SK-N-DZ (cell line): ENCODE results near the gene PI16.
"Not testable (repeated sequence)": the region's sequence is repeated elsewhere in the genome, so short reads cannot be mapped to it uniquely, and the experiment has no call there.

Source experiments
- DNase-seq: peaks from one replicate; pipeline ENCODE4 v3.0.0-alpha.2; 2015; ENCODE audit warnings: low spot score

The PI16 gene

DNA sequence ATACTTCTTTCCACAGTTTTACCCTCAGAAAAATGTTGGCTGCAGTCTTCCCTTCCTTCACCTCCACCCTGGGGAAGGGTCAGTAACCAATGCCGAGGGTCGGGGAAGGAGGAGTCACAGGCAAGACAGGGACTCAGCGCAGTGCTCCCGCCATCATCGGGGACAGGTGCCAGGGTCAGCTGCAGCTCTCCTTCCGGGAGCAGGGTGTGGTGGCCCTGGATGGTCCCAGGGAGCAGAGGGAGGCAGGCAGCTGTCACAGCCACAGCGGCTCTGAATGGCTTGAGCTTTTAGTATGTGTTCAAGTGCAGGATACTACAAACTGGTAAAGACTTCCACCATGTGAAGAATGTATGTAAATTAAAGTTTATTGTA is 26.0 kb upstream of the PI16 start:
- peak; percentile 38 for DNase-seq

DNA sequence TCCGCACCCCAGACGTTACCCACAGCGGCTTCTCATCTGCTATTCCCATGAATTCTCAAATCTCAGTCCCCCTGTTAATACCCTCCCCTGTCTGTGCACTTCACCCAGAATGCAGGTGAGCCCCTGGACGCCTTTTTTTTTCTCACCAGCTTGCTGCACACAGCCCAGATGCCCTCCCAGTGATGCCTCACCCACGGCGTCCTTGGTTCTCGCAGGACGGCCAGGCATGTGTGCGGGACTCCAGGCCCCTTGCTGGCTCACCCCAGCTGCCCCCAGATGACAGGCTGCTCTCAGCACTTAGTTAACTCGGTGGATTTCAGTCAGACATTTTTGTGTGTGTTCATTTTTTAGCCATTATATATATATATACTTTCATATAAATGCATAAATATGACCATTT is 25.4 kb upstream of the PI16 start:
- DNase-seq, result no peak

DNA sequence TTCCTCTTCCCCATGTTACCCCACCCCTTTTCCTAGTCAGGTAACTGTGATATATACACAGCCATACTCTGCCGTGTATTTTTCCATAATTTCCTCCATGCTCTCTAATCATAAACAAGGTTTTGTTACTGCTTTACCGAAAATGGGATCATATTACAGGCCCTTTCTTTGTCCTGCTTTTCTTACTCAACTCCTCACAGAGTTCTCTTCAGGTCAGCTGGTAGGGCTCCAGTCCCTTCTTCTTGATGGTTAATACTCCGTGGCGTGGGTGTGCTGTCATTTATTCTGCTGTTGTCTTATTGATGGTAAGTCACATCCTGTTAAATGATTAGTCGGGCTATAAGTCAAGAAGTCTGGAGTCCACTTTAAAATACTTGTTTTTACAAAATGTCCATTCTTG is 24.9 kb upstream of the PI16 start:
- DNase-seq, result no peak

DNA sequence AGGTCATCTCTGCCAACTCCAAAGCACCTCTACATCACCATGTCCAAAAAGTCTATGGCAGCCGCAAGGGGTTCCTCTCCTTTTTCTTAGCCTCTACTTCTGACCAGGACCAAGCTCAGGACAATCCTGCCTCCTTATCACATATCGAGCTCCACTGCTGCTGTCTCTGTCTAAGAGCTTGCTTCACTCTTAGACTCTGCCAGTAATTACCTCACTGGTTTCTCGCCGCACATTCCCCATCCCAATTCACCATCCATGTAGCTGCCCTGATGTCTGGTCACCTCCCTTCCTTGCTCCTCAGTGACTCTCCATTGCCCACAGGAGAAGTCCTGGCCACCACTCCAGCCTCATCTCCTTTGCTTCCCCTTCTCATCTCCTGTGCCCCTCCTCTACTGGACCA is 24.1 kb upstream of the PI16 start:
- no peak for DNase-seq

DNA sequence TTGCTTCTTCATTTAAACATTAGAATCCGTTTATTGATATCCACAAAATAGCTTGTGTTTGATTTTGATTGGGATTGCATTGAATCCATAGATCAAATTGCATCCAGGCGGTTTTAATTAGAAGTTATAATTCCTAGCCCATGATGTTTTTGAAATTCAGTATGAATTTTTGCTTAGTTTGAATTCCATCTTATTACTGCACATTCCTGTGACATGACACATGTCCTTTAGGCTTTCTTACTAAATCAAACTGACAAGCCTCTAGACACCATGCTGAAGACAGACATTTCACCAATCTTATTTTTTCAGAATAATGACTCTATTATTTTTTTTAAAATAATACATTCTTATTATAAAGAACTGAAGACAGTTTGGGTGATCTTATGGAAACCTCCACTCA is 21.4 kb upstream of the PI16 start:
- DNase-seq, result no peak

DNA sequence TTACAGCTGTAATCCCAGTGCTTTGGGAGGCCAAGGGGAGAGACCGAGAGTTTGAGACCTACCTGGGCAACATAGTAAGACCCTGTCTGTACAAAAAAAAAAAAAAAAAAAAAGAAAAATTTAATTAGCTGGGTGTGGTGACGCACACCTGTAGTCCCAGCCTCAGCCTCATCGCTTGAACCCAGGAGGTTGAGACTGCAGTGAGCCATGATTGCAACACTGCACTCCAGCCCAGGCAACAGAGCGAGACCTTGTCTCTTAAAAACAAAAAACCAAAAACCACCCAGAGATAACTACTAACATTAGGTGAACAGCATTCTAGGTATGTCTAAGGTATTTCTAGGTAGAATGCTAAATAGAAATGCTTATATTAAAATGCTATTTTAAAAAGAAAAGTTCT is 21.0 kb upstream of the PI16 start:
- no peak for DNase-seq

DNA sequence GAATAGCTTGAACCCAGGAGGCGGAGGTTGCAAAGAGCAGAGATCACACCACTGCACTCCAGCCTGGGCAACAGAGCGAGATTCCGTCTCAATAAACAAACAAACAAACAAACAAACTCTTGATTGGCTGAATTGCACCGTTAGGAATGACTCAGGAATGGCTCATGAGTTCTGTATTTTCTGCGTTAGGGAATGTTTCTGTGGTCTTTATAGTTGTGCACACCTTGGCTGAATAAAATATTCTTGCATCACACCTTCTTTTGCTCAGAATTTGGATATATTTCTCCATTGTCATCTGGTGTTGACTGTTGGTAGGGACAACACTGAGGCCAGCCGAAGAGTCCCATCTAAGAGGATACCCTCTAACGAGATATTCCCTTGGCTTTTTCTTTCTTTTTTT is 19.6 kb upstream of the PI16 start:
- no peak for DNase-seq

DNA sequence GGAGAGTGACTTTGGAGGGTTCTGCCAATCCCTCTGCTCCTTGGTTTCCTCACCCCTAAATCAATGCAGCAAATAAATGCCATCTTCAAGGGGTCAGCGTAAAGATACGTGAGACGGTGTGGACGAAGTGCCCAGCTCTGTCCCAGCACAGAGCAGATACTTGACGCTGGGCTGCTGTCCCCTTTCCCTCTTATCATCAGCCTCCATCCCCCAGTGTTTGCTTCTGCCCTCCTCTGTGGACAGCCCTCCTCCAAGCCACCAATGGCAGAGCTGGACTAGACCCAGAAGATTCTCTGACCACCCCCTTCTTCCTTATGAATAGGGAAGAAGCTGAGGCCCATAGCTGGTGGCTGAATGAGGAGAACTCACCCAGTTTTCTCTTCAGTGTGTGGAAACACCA is 17.7 kb upstream of the PI16 start:
- no peak for DNase-seq

DNA sequence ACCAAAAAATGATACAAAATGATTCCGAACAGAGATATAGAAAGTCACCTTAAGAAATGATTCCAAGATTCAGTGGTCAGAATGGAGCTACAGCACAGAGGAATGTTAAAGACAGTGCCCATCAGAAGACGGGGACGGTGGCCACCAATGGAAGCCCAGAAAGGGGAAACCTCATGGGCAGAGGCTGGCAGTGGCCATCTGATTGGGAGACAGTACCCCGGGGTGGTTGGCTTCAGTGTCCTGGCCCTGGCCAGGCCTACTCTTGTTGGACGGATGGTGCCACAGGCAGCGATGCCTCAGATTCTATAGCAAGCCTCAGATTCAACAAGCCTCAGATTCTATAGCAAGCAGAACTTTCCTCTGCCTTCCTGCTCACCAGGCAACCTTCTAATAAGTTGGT is 16.6 kb upstream of the PI16 start:
- DNase-seq, result no peak

DNA sequence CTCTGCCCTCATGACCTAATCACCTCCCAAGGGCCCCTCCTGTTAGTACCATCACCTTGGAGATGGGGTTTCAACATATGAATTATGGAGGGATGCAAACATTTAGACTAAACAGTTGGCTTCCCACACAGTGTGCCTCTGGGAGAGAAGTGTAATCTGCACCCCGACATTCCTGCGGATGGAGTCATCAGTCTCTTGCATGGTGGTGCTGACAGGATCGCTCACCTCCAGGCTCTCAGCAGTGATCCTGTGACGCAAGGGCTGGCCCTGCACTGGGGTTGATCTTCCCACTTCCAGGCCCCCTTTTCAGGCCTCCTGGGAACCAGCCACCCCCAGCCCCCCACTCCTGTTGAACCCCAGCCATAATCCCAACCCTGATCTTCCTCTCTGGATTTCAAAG is 16.0 kb upstream of the PI16 start:
- DNase-seq, result no peak

DNA sequence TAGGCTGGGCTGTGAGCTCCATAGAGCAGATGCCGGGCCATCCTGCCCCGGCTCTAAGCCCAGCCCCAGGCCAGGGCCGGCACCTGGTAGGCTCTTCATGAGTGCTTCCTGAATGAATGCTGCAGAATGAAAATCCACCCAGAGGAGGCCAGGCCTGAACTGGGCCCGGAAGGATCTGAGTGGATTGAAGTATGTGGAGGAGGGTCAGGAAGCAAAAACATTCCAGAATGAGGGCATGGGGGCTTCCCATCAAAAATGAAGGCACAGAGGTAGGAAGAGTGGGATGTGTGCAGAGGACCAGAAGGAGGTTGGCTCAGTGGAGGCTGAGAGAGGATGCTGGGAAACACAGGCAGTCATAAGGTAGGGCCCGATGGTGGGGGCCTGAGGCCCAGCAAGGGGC is 15.5 kb upstream of the PI16 start:
- DNase-seq, result not testable (repeated sequence)

DNA sequence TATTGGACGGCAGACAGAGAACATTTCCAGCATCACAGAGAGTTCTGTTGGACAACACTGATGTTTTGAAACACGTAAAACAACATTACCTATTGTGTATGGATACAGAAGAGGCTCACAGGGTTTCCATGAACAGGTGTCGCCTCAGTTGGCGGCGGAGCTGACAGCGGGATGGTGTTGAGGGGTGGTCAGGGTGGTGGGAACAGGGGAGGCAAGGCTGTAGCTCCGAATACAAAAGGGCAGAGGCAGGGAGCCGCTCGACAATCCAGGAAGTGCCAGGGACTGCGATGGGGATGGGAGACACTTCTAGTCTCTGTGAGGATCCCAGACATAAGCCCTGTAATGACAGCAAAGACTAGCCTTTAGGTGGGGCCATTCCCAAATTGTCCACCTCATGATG is 14.5 kb upstream of the PI16 start:
- no peak for DNase-seq

DNA sequence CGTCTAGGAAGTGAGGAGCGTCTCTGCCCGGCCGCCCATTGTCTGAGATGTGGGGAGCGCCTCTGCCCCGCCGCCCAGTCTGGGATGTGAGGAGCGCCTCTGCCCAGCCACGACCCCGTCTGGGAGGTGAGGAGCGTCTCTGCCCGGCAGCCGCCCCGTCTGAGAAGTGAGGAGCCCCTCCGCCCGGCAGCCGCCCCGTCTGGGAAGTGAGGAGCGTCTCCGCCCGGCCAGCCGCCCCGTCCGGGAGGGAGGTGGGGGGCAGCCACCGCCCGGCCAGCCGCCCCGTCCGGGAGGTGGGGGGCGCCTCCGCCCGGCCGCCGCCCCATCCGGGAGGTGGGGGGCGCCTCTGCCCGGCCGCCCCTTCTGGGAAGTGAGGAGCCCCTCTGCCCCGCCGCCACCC is 13.0 kb upstream of the PI16 start:
- not testable (repeated sequence) for DNase-seq

DNA sequence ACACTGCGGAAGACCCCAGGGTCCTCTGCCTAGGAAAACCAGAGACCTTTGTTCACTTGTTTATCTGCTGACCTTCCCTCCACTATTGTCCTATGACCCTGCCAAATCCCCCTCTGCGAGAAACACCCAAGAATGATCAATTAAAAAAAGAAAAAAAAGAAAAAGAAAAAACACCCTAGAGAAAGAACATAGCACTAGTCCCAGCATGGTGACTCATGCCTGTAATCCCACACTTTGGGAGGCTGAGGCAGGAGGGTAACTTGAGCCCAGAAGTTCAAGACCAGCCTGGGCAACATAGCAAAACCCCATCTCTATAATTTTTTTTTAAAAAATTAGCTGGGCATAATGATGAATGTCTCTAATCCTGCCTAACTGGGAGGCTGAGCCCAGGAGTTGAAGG is 12.2 kb upstream of the PI16 start:
- DNase-seq, result not testable (repeated sequence)

DNA sequence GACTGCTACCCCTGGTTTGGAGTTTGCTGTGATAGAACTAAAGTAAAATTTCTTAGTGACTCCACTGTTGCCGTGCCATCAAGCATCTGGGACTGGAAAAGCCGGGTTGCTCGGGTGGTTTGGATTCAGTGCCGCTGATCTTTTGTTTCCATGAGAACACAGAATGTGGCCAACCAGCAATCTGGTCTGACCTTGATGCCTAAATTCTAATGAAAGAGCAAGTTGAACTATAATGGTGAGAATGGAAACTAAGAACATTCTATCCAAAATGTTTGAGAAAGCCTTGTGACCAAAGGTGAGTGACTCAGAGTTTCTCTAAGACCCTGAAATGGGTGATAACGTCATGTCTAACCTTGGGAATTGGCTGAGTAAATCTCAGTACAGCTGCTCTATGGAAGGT is 9.9 kb upstream of the PI16 start:
- no peak for DNase-seq

DNA sequence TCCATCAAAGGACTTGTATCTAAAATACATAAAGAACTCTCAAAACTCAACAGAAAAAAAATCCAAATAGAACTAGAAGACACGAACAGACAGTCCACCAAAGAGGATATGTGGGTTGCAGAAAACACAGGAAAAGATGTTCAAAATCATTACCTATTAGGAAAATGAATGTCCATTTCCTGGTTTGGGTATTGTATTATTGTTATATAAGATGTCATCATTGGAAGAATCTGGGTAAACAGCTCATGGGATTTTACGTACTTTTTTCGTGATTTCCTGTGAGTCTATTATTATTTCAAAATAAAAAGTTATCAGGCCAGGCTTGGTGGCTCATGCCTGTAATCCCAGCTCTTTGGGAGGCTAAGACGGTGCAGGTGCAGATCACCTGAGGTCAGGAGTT is 9.2 kb upstream of the PI16 start:
- DNase-seq, result no peak

DNA sequence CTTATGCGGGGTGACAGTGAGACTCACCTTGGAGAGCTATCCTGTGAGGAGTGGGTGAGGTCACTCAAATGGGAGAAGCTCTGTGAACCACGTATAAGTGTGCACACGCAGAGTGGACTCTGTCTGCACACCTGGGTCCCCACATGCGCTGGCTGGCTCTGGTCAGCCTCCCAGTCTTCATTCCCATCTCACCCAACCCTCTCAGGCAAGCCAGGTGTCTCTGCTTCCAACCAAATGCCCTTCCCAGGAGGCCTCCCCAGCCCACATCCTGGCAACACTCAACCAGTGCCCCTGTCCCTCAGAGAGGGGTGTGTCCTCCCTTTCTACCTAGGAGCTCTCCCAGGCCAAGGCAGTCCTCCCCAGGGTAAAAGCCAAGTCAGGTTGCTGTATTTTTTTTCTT is 8.0 kb upstream of the PI16 start:
- DNase-seq, result no peak

DNA sequence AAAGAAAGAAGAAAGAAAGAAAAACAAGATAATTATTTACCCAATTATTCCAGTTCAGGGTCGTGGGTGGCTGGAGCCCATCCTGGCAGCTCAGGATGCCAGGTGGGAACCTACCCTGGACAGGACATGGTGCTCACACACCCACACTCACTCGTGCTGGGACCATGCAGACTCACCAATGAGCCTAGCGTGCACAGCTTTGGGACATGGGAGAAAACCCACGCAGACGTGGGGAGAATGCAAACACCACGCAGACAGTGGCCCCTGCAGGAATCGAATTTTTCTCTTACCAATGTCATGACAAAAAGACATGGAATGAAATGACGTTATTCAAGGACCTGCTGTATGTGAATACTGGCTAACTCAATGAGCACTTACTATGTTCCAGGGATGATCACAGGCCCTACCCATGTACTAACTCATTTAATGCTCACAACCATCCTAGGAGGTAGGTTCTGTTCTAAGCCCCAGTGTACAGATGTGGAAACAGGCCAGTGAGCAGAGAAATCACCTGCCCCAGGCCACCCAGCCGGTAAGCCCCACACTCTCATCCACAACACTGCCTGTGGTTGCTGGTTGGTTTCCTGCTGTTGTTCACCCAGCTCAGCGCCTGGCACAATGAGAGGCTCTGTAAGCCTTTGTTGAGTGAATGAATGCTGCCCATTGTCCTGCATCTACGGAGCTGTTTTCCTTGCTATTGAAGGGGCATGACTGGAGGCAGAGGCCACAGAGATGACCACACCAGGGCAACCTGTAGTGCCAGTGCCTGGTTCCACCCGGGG is 6.8 kb upstream of the PI16 start:
- no peak for DNase-seq

DNA sequence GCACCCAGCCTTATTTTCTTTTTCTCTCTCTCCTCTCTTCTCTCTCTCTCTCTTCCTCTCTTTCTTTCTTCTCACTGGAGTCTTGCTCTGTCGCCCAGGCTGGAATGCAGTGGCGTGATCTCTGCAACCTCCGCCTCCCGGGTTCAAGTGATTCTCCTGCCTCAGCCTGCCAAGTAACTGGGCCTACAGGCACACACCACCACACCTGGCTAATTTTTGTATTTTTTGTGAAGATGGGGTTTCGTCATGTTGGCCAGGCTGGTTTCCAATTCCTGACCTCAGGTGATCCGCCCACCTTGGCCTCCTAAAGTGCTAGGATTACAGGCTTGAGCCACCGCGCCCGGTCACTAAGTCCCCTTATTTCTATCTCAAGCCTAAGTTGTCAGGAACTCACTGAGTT is 5.5 kb upstream of the PI16 start:
- not testable (repeated sequence) for DNase-seq

DNA sequence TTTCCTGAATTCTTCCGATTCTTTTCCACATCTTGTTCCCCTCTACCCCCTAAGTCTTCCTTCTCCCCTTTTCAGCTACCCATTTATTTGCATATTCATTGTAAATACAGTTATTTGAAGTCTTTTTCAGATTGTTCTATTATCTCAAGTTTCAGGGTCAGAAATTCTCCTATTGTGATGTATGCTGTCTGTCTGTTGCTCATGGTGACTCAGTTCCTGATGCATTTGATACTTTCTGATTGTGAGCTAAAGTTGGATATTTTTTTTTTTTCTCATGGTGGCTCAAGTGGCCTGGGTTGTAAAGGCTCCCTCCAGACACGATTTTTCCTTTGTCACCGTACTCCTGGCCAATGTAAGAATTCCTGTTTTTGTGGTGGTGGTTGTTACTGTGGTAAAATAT is 4.9 kb upstream of the PI16 start:
- no peak for DNase-seq

DNA sequence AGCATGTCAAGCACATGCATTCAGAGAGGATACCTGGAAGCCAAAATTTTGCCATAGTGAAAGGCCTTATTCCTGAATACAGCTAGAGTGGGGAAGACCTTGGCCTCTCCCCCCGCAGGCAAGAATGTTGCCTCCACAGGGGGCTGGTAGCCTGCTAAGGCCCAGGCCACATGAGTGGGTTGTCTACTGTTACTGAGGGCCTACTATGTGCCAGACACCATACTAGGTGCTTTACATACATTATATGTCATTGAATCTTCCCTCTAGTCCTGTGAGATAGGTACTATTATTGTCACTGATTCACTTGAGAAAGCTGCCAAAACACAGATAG is 642 bp upstream of the PI16 start:
- no peak for DNase-seq

DNA sequence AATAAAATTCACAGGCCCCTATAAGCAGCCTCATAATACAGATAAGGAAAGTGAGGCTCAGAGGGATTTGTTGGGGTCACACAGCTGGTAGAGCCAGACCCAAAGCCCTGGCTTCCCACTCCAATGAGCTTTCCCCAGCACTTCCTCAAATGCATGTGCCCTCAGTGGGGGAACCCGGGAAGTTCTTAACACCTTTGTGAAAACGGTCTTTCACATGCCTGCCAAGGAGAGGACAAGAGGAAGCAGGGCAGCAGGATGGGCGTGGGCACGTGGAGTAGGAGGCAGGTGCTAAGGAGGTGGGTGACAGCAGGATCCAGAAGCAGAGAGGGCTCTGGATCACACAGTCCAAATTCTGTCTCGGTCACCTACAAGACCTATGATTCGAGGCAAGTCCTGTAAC is 598 bp downstream of the PI16 start:
- no peak for DNase-seq

DNA sequence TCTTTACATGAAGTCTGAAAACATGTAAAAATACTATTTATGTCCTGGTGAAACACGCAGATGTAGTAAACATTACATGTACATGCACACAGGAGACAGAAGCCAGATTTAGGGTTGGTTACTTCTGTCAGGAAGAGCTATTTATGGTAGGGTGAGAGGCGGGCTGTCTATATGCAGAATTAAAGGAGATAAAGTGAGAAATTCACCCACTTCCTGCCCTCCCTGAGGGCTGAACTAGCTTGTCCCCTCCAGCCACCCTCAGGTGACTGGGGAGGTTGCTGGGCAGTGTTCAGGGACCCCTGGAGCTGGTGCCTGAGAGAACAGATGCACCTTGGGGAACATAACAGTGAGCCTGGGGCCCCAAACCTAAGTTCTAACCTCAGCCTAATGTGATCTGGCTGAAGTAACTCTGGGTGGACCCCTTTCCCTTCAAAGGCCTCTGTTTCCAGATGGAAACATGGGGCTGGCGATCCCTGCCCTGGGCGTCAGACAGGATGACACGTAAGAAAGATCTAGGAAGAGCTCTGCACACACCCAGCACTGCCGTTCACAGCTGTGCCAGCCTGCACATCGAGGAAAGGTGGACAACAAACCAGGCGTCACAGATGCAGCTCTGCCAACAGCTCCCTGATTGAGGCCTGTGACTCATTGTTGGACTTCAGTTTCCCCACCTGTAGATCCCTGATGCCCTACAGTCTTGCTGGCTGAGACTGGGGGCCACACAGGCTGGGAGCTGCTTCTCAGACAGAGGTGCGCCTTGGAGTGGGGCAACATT is 1.3 kb downstream of the PI16 start:
- DNase-seq, result no peak

DNA sequence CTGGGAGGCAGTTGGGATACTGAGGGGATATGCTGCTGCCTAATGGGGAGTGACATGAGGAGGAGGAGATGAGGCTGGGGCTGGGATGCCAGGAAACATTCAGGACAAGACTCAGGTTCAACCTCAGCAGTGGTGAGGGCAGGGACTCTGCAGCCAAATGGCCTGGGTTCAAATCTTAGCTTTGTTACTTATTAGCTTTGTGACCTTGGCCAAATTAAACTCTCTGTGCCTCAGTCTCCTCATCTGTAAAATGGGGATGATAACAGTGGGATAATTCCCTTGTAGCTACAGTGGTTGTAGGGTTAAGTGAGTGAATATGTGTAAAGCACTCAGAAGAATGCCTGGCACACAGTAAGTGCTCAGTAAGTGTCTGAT is 1.9 kb downstream of the PI16 start:
- no peak for DNase-seq
